ENCODE measurements around the gene YTHDF1. TPM values are rescaled to one million over a fixed set of nuclear protein-coding genes. Genes with fewer than 3 reads are reported as not detected.
A peak's percentile ranks its signal among the peaks of the same experiment; 100 is the strongest.

YTHDF1 gene
- total RNA-seq, 1 experiment from 2014 or later, result 85.4 TPM

- Histone ChIP-seq H4K91ac (ENCODE audit: insufficient read length, low read depth, low read length) (no peak overlapping the region), H4K8ac (replicated peaks; ENCODE audit: insufficient read length, low read depth, low read length) (no peak overlapping the region), H2BK120ac (ENCODE audit: low read depth, low read length, poor library complexity, severe bottlenecking) (no peak overlapping the region), H2BK15ac (ENCODE audit: low read depth, low read length) (no peak overlapping the region), H4K5ac (ENCODE audit: insufficient read length, low read depth, low read length) (no peak overlapping the region), H3K27ac (ENCODE audit: insufficient read length, low read depth, low read length) (no peak overlapping the region), H2BK20ac (ENCODE audit: low read depth, low read length, poor library complexity, severe bottlenecking) (no peak overlapping the region), H4K20me1 (ENCODE audit: control insufficient read depth, insufficient read depth, insufficient read length) (peaks cover 3% of the 10 kb centered on the region), H2BK12ac (ENCODE audit: insufficient read length, low read depth, low read length) (no peak overlapping the region), H3K27me3 (ENCODE audit: insufficient read depth, low read length) (no peaks in the 10 kb centered on the region), H2BK5ac (ENCODE audit: insufficient read length, low read length) (no peak overlapping the region), H3K9me3 (ENCODE audit: control insufficient read depth, low read depth, low read length) (no peaks in the 10 kb centered on the region), H2AFZ (ENCODE audit: low read length) (no peak overlapping the region), H3K14ac (ENCODE audit: insufficient read depth, low read length) (0 out of 2 replicates have a peak overlapping the region, but pooled peaks have one; percentile 58), H3K9ac (ENCODE audit: extremely low read depth, insufficient read length, low read length) (peak overlapping the region; percentile 55), H3K18ac (ENCODE audit: insufficient read length, low read depth, low read length) (no peak overlapping the region), H3K23ac (ENCODE audit: insufficient read length, low read depth, low read length) (no peak overlapping the region), H3K4ac (ENCODE audit: low read depth, low read length) (no peak overlapping the region), H3T11ph (ENCODE audit: low read length) (no peak overlapping the region), H3K4me2 (ENCODE audit: insufficient read depth, insufficient read length, low read length) (peak overlapping the region; percentile 92), H3K23me2 (ENCODE audit: insufficient read length, low read depth, low read length, poor library complexity, severe bottlenecking) (peaks cover 9% of the 10 kb centered on the region), H2AK5ac (ENCODE audit: insufficient read length, low read length) (no peak overlapping the region), H3K4me1 (ENCODE audit: insufficient read depth, low read length) (no peaks in the 10 kb centered on the region), H3K79me2 (ENCODE audit: insufficient read depth, low read length) (peaks cover 30% of the 10 kb centered on the region), H3K79me1 (ENCODE audit: insufficient read depth, low read depth, low read length, poor library complexity, severe bottlenecking) (peaks cover 4% of the 10 kb centered on the region), H3K56ac (ENCODE audit: insufficient read length, low read depth, low read length) (no peak overlapping the region)
- Mint-ChIP-seq H3K27ac (peak overlapping the region; percentile 94 to 95 (median 94); a peak in 6 of 7 replicates), H3K36me3 (ENCODE audit: insufficient read depth in 1 of 3, low read depth in 3 of 3) (peaks cover 37 to 50% (median 45%) of the 10 kb centered on the region in 3 experiments; a peak in 6 of 7 replicates), H3K27me3 (ENCODE audit: low read depth) (peaks cover 15% of the 10 kb centered on the region), H3K4me3 (peak overlapping the region; percentile 98 to 99), H3K9me3 (peaks cover 0 to 1% of the 10 kb centered on the region in 2 experiments; a peak in 1 of 5 replicates), H3K4me1 (peaks cover 29% of the 10 kb centered on the region in 2 experiments)
- no peak for DNase-seq
- peak; percentile 55; the same call in 2 of the 3 replicates for TF ChIP-seq CTCF (conservative IDR thresholded peaks at IDR 0.05)
- WGBS (ENCODE audit: extremely low coverage, insufficient read length, low lambda C conversion rate), result no CpG with 5 or more reads among the region's 81 CpGs
Measured at GRCh38 chr20:63215101-63216040, 560 bp downstream of the YTHDF1 start.
